ENCODE measurements around the gene CSRNP3. TPM values are rescaled to one million over a fixed set of nuclear protein-coding genes. Genes with fewer than 3 reads are reported as not detected.

The CSRNP3 gene
- total and polyA plus RNA-seq, 4 donors: 0.20 to 5.4 (median 2.1) TPM

DNA sequence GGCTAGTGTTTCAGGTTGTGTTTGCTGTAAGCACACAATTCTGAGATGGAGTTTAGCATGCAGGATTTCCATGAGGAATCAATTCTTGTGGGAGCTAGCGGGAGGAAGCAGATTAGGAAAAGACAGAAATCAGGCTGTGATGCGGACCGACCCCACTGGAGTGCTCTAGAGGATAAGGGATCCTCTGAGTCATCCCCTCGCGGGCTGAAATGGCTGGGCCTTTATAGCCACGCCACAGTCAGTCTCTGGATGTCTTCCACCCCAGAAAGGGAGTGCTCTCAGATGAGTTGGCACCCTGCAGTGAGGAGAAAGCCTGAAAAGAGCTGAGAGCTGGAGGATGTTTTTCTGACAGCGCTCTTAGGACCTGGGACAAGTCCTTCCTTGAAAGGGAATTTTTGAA is 222.1 kb downstream of the CSRNP3 start:
- Histone ChIP-seq H3K27me3 (ENCODE audit: control insufficient read depth in 1 of 2, insufficient read depth in 2 of 2, low read length in 1 of 2) (no peaks in the 10 kb centered on the region), H3K36me3 (ENCODE audit: control insufficient read depth in 1 of 2, insufficient read depth in 2 of 2, low read length in 1 of 2) (no peaks in the 10 kb centered on the region), H3K4me1 (ENCODE audit: control insufficient read depth in 1 of 2, insufficient read depth in 2 of 2, low read length in 2 of 2) (no peaks in the 10 kb centered on the region), H3K4me3 (ENCODE audit: low read length in 2 of 2) (no peak overlapping the region), H3K9me3 (ENCODE audit: control insufficient read depth, low read length) (no peaks in the 10 kb centered on the region), H3K27ac (ENCODE audit: low read depth in 1 of 2, low read length in 2 of 2) (no peak overlapping the region)
- intact Hi-C loops (cut with DNase I): loop anchor here in 1 of 2 donors (10.0 kb wide), 1 partner anchor 183 kb away; no protein-coding TSS in a partner anchor
- 46 to 55% methylated on average over 7 of the region's 7 CpGs for WGBS, 2 donors
- peak; percentile 62 for ATAC-seq (ENCODE audit: low FRiP score)
- peak; percentile 51 to 76 for DNase-seq

DNA sequence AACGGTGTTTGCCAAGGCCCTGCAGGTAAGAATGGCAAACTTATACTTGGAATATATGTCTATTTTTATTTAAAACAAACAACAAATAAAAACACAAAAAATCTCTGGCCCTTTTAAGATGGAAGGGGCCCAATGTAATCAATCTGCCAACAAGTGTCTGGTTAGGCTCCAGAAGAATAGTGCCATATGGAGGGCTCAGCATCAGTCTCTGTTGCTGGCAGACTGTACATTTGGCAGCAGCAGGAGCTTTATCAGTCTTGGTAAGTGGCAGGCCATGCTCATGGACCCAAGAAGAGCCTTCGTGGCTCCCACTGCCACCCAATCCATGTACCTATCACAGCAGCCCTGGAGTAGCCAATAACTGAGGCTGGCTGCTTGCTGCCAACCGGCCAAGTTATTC is 223.4 kb downstream of the CSRNP3 start:
- intact Hi-C loops (cut with DNase I): loop anchor here in 1 of 2 donors (10.0 kb wide), 1 partner anchor 182 kb away; no protein-coding TSS in a partner anchor
- Histone ChIP-seq H3K36me3 (ENCODE audit: control insufficient read depth in 1 of 2, insufficient read depth in 2 of 2, low read length in 1 of 2) (no peaks in the 10 kb centered on the region), H3K4me1 (ENCODE audit: control insufficient read depth in 1 of 2, insufficient read depth in 2 of 2, low read length in 2 of 2) (peaks cover 0 to 2% of the 10 kb centered on the region in 2 donors), H3K4me3 (ENCODE audit: low read length in 2 of 2) (no peak overlapping the region), H3K9me3 (ENCODE audit: control insufficient read depth, low read length) (no peaks in the 10 kb centered on the region), H3K27me3 (ENCODE audit: control insufficient read depth in 1 of 2, insufficient read depth in 2 of 2, low read length in 1 of 2) (no peaks in the 10 kb centered on the region), H3K27ac (ENCODE audit: low read depth in 1 of 2, low read length in 2 of 2) (no peak overlapping the region)
- no peak for ATAC-seq (ENCODE audit: low FRiP score)
- WGBS, 2 donors: 71 to 78% methylated on average over 3 of the region's 3 CpGs
- DNase-seq: no peak

DNA sequence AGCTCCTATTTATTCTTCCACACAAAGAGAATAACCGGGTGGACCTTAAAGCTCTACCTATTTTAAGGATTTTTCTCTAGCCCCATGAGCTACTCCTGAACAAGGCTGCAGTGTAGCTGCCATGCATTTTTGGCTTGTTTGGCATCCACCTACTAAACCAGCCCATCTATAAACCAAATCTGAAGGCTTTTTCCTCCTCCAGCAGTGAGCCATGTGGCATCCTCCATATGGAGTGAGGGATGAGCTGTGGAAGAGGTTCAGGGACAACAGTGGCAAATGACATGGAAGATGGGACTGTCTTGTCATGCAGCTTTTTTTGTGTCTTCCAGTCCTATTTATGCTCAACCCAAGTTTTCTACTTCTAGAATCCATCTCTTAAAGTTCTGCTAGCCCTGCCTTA is 224.3 kb downstream of the CSRNP3 start:
- no peak for DNase-seq
- Histone ChIP-seq H3K36me3 (ENCODE audit: control insufficient read depth in 1 of 2, insufficient read depth in 2 of 2, low read length in 1 of 2) (no peaks in the 10 kb centered on the region), H3K4me1 (ENCODE audit: control insufficient read depth in 1 of 2, insufficient read depth in 2 of 2, low read length in 2 of 2) (peaks cover 0 to 2% of the 10 kb centered on the region in 2 donors), H3K27ac (ENCODE audit: low read depth in 1 of 2, low read length in 2 of 2) (no peak overlapping the region), H3K4me3 (ENCODE audit: low read length in 2 of 2) (no peak overlapping the region), H3K9me3 (ENCODE audit: control insufficient read depth, low read length) (no peaks in the 10 kb centered on the region), H3K27me3 (ENCODE audit: control insufficient read depth in 1 of 2, insufficient read depth in 2 of 2, low read length in 1 of 2) (no peaks in the 10 kb centered on the region)
- intact Hi-C loops (cut with DNase I): loop anchor here in 1 of 2 donors (10.0 kb wide), 1 partner anchor 181 kb away; no protein-coding TSS in a partner anchor
- ATAC-seq (ENCODE audit: low FRiP score): no peak
- WGBS, 2 donors: 89 to 92% methylated on average over 1 of the region's 1 CpG

DNA sequence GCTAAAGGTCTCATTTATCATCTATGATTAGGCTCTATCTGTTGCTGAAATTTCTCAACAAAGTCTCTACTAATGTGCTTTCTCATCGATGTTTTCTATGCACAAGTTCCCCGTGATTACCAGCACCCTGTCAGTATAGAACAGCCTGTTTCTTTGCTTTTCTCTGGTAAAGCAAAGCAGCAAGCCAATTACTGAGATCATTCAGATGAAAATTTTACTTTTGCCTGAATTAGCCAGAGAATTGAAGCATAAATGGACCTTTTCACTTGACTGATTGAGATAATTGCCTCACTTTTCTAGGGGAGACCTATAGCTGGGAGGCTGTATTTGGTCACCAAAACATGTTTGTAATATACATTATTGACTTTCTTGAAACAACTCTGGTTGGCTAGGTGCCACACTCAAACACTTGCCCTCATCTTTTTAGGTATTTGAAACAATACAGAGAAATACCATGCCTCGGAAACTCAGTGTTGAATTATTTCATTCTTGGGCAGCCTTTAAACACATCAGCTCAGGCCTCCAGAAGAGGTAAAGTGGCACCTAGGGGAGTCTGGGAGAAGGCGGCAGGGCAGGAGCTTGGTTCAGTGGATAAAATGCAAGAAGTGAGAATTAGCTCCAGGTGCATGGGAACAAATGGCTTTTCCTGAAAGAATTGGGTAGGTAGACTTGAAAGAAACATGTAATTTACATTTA is 228.4 kb downstream of the CSRNP3 start:
- WGBS, 2 donors: 49 to 55% methylated on average over 4 of the region's 4 CpGs
- Histone ChIP-seq H3K4me1 (ENCODE audit: control insufficient read depth in 1 of 2, insufficient read depth in 2 of 2, low read length in 2 of 2) (peaks cover 0 to 2% of the 10 kb centered on the region in 2 donors), H3K36me3 (ENCODE audit: control insufficient read depth in 1 of 2, insufficient read depth in 2 of 2, low read length in 1 of 2) (no peaks in the 10 kb centered on the region), H3K9me3 (ENCODE audit: control insufficient read depth, low read length) (no peaks in the 10 kb centered on the region), H3K27ac (ENCODE audit: low read depth in 1 of 2, low read length in 2 of 2) (no peak overlapping the region), H3K27me3 (ENCODE audit: control insufficient read depth in 1 of 2, insufficient read depth in 2 of 2, low read length in 1 of 2) (no peaks in the 10 kb centered on the region), H3K4me3 (ENCODE audit: low read length in 2 of 2) (no peak overlapping the region)
- DNase-seq (no peak), ATAC-seq (ENCODE audit: low FRiP score) (no peak)
- intact Hi-C loops (cut with DNase I): loop anchor here (2.0 to 10.0 kb wide), 3 partner anchors 177 to 296 kb away; no protein-coding TSS in a partner anchor

DNA sequence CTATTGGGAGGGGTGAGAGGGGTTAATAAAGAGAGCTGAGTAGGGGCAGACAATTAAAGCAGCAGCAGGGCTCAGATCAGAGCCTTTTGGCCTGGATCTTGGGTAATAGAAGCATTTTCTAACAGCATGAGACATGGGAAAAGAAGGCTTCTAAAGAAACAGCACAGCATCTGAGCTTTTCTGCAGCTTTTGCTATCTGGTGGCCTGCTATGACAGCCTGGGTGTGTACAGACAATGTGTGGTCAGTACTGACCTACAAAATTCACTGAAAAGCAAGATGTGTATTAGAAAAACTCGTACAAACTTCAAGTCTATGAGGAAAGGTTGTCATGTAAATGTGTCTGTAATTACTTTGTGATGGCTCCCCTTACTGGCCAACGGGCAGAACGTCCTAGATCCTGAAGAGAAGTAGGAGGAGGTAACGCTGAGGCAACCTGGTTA is 229.0 kb downstream of the CSRNP3 start:
- H3K36me3 ChIP-seq (ENCODE audit: control insufficient read depth in 1 of 2, insufficient read depth in 2 of 2, low read length in 1 of 2): no peaks in the 10 kb centered on the region
- H3K27me3 ChIP-seq (ENCODE audit: control insufficient read depth in 1 of 2, insufficient read depth in 2 of 2, low read length in 1 of 2): no peaks in the 10 kb centered on the region
- ATAC-seq (ENCODE audit: low FRiP score): no peak
- H3K9me3 ChIP-seq (ENCODE audit: control insufficient read depth, low read length): no peaks in the 10 kb centered on the region
- H3K4me3 ChIP-seq (ENCODE audit: low read length in 2 of 2): no peak overlapping the region
- intact Hi-C loops (cut with DNase I): loop anchor here (2.0 to 10.0 kb wide), 3 partner anchors 176 to 296 kb away; no protein-coding TSS in a partner anchor
- 1 to 2% methylated on average over 4 of the region's 4 CpGs for WGBS, 2 donors
- no peak for DNase-seq
- H3K4me1 ChIP-seq (ENCODE audit: control insufficient read depth in 1 of 2, insufficient read depth in 2 of 2, low read length in 2 of 2): peaks cover 0 to 2% of the 10 kb centered on the region in 2 donors
- no peak overlapping the region for H3K27ac ChIP-seq (ENCODE audit: low read depth in 1 of 2, low read length in 2 of 2)

DNA sequence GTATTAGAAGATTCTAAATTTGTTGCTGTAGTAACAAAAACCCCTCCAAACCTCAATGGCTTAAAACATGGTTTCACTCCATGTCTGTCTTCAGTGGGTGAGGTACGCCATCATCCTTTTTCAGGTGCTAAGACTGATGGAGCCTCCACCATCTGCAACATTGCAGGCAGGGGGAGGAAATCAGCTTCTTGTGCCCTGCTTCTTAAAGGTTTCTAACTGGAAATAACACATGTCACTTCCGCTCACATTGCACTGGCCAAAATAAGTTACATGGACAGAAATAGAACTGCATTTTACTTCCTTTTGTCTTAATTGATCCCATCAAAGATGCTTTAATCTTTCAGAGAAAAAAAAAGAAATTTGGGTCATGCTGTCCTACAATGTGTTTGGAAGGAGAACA is 230.4 kb downstream of the CSRNP3 start:
- WGBS, 2 donors: 84 to 91% methylated on average over 2 of the region's 2 CpGs
- ATAC-seq (ENCODE audit: low FRiP score): no peak
- intact Hi-C loops (cut with DNase I): loop anchor here (2.0 to 10.0 kb wide), 3 partner anchors 175 to 298 kb away; no protein-coding TSS in a partner anchor
- Histone ChIP-seq H3K9me3 (ENCODE audit: control insufficient read depth, low read length) (no peaks in the 10 kb centered on the region), H3K27ac (ENCODE audit: low read depth in 1 of 2, low read length in 2 of 2) (no peak overlapping the region), H3K36me3 (ENCODE audit: control insufficient read depth in 1 of 2, insufficient read depth in 2 of 2, low read length in 1 of 2) (no peaks in the 10 kb centered on the region), H3K4me1 (ENCODE audit: control insufficient read depth in 1 of 2, insufficient read depth in 2 of 2, low read length in 2 of 2) (peaks cover 0 to 2% of the 10 kb centered on the region in 2 donors), H3K4me3 (ENCODE audit: low read length in 2 of 2) (no peak overlapping the region), H3K27me3 (ENCODE audit: control insufficient read depth in 1 of 2, insufficient read depth in 2 of 2, low read length in 1 of 2) (no peaks in the 10 kb centered on the region)
- DNase-seq: no peak

DNA sequence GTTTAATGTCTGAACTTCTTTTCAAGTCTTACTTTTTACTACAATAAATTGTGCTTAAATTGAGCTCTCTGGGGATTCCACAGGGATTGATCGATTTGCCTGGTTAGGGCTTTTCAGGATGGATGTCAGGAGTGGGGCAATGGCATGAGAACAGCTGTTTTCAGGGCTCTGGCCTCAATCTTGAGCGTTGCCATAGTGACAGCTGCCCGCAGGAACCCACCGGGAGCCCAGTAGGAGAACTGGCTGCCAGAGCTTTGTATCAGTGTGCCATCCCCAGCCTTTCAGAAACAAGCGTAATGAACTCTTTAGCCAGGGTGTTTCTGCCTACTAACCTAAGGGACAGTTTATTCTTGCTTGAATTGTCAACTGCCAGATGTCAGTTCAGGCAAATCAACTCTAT is 231.0 kb downstream of the CSRNP3 start:
- no peak for ATAC-seq (ENCODE audit: low FRiP score)

DNA sequence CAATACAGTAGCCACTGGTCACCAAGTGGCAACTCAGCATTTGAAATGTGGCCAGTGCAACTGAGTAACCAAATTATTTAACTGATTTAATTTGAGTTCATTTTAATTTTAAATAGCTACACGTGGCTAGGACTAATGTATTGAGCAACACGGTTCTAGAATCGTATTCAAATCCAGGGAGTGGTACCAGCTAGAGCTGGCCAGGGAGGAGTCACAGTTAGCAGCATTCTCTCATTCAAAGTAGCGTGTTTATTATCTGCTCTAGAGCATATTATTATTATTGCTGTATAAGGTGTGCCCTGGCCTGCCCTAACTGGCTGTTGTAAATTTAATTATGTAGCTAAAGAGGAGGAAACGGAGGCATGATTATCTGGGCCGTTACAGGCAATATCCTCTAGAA is 231.6 kb downstream of the CSRNP3 start:
- Histone ChIP-seq H3K9me3 (ENCODE audit: control insufficient read depth, low read length) (no peaks in the 10 kb centered on the region), H3K27ac (ENCODE audit: low read depth in 1 of 2, low read length in 2 of 2) (no peak overlapping the region), H3K27me3 (ENCODE audit: control insufficient read depth in 1 of 2, insufficient read depth in 2 of 2, low read length in 1 of 2) (no peaks in the 10 kb centered on the region), H3K4me1 (ENCODE audit: control insufficient read depth in 1 of 2, insufficient read depth in 2 of 2, low read length in 2 of 2) (peaks cover 0 to 2% of the 10 kb centered on the region in 2 donors), H3K36me3 (ENCODE audit: control insufficient read depth in 1 of 2, insufficient read depth in 2 of 2, low read length in 1 of 2) (no peaks in the 10 kb centered on the region), H3K4me3 (ENCODE audit: low read length in 2 of 2) (no peak overlapping the region)
- intact Hi-C loops (cut with DNase I): no loop called here
- no peak for DNase-seq
- WGBS, 2 donors: 85 to 87% methylated on average over 6 of the region's 6 CpGs
- peak; percentile 30 for ATAC-seq (ENCODE audit: low FRiP score)

More for the DNA sequence above, 231.0 kb downstream of the CSRNP3 start:
- Histone ChIP-seq H3K36me3 (ENCODE audit: control insufficient read depth in 1 of 2, insufficient read depth in 2 of 2, low read length in 1 of 2) (no peaks in the 10 kb centered on the region), H3K9me3 (ENCODE audit: control insufficient read depth, low read length) (no peaks in the 10 kb centered on the region), H3K4me3 (ENCODE audit: low read length in 2 of 2) (no peak overlapping the region), H3K27me3 (ENCODE audit: control insufficient read depth in 1 of 2, insufficient read depth in 2 of 2, low read length in 1 of 2) (no peaks in the 10 kb centered on the region), H3K27ac (ENCODE audit: low read depth in 1 of 2, low read length in 2 of 2) (no peak overlapping the region), H3K4me1 (ENCODE audit: control insufficient read depth in 1 of 2, insufficient read depth in 2 of 2, low read length in 2 of 2) (peaks cover 0 to 2% of the 10 kb centered on the region in 2 donors)
- WGBS, 2 donors: 59 to 66% methylated on average over 5 of the region's 5 CpGs
- intact Hi-C loops (cut with DNase I): no loop called here
- no peak for DNase-seq

DNA sequence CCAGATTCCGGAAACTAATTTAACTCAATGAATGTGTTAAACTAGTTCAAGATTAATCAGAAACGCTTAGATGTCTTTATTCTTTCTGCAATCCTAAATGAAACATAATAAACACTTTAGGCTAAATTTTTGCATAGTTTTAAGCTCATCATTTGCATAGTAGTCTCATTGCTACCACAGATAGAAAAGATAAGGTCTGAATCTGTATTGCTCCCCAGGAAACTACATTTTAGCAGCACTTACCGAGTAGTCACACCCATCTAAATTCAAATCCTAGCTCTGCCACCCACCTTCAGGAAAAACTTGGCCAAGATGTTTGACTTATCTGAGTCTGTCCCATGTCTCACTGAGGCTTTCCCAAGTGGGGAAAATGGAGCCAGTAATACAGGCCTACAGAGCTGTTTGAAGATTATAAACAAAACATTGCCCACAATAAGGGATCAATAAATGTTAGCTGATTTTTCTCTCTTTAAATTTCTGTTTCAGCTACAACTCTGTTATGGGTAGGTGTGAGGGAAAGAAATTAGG is 237.5 kb downstream of the CSRNP3 start:
- Histone ChIP-seq H3K9me3 (ENCODE audit: control insufficient read depth, low read length) (no peaks in the 10 kb centered on the region), H3K4me3 (ENCODE audit: low read length in 2 of 2) (no peak overlapping the region), H3K27me3 (ENCODE audit: control insufficient read depth in 1 of 2, insufficient read depth in 2 of 2, low read length in 1 of 2) (no peaks in the 10 kb centered on the region), H3K27ac (ENCODE audit: low read depth in 1 of 2, low read length in 2 of 2) (no peak overlapping the region), H3K36me3 (ENCODE audit: control insufficient read depth in 1 of 2, insufficient read depth in 2 of 2, low read length in 1 of 2) (no peaks in the 10 kb centered on the region), H3K4me1 (ENCODE audit: control insufficient read depth in 1 of 2, insufficient read depth in 2 of 2, low read length in 2 of 2) (no peaks in the 10 kb centered on the region)
- no peak for DNase-seq
- ATAC-seq (ENCODE audit: low FRiP score): no peak
- 77 to 83% methylated on average over 3 of the region's 3 CpGs for WGBS, 2 donors
- intact Hi-C loops (cut with DNase I): no loop called here
